ENCODE measurements around the gene DAPK1. TPM values are rescaled to one million over a fixed set of nuclear protein-coding genes. Genes with fewer than 3 reads are reported as not detected.

Gene DAPK1
- total RNA-seq, 1 donor from 2014 or later = 35.1 TPM

DNA sequence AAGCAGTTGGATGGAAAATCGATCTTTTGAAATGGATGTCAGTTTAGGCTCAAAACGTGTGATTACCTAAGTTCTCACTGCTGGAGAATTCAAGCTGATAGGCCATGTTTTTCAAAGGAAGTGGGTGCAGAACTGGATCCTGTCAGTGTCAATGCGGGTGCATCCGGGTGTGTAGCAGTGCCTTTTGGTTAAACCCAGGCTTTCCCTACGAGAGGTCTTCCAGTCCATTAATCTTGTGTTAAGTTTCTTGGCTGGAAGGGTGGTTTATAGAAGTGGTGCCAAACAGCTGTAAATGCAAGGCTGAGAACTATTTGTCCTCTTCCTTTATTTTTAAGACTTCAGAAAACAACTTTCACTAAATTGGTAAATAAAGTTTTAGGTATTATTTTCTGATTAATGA is 71.9 kb downstream of the DAPK1 start:
- Mint-ChIP-seq H3K36me3 (ENCODE audit: low read depth, unreplicated experiment) (peaks cover 2% of the 10 kb centered on the region), H3K27ac (ENCODE audit: unreplicated experiment) (no peak overlapping the region), H3K4me1 (ENCODE audit: low read depth, unreplicated experiment) (peaks cover 22% of the 10 kb centered on the region), H3K9me3 (ENCODE audit: unreplicated experiment) (peaks cover 5% of the 10 kb centered on the region), H3K27me3 (ENCODE audit: low read depth, unreplicated experiment) (no peaks in the 10 kb centered on the region), H3K4me3 (ENCODE audit: unreplicated experiment) (no peak overlapping the region)
- Histone ChIP-seq H3K4me1 (ENCODE audit: insufficient read depth, low read length) (peaks cover 20% of the 10 kb centered on the region), H3K9ac (ENCODE audit: low read length) (no peak overlapping the region), H3K4me3 (ENCODE audit: insufficient read depth, low read depth, low read length) (no peak overlapping the region), H3K36me3 (ENCODE audit: insufficient read depth, low read length) (no peaks in the 10 kb centered on the region), H3K4me2 (ENCODE audit: low read length) (no peak overlapping the region), H2AFZ (ENCODE audit: low read depth, low read length) (no peak overlapping the region), H3K27ac (ENCODE audit: low read depth, low read length) (no peak overlapping the region), H3K79me2 (ENCODE audit: insufficient read depth, low read length) (peaks cover 2% of the 10 kb centered on the region), H3K9me3 (ENCODE audit: insufficient read depth, low read depth, low read length) (no peaks in the 10 kb centered on the region), H3K27me3 (ENCODE audit: insufficient read depth, low read length) (no peaks in the 10 kb centered on the region), H4K20me1 (ENCODE audit: insufficient read depth, low read length) (no peaks in the 10 kb centered on the region)
- TF ChIP-seq EZH2 (IDR thresholded peaks at IDR 0.05; ENCODE audit: insufficient read depth, low read length) = no peak
- no peak for TF ChIP-seq CTCF (IDR thresholded peaks at IDR 0.05; ENCODE audit: insufficient read depth, low read depth, low read length)
- no peak for FAIRE-seq
- DNase-seq (ENCODE audit: low read depth) = peak; percentile 66

- peak; percentile 28 for DNase-seq (ENCODE audit: low read depth)
- peaks cover 17% of the 10 kb centered on the region for H3K4me1 Mint-ChIP-seq (ENCODE audit: low read depth, unreplicated experiment)
Observed at GRCh38 chr9:87570000-87570908, 72.6 kb downstream of the DAPK1 start.

More at GRCh38 chr9:87570000-87570908, 72.6 kb downstream of the DAPK1 start:
- TF ChIP-seq EZH2 (IDR thresholded peaks at IDR 0.05; ENCODE audit: insufficient read depth, low read length) (no peak), CTCF (IDR thresholded peaks at IDR 0.05; ENCODE audit: insufficient read depth, low read depth, low read length) (no peak)
- Histone ChIP-seq H3K4me3 (ENCODE audit: insufficient read depth, low read depth, low read length) (no peak overlapping the region), H3K9me3 (ENCODE audit: insufficient read depth, low read depth, low read length) (no peaks in the 10 kb centered on the region), H3K9ac (ENCODE audit: low read length) (no peak overlapping the region), H3K27me3 (ENCODE audit: insufficient read depth, low read length) (no peaks in the 10 kb centered on the region), H3K36me3 (ENCODE audit: insufficient read depth, low read length) (no peaks in the 10 kb centered on the region), H3K4me2 (ENCODE audit: low read length) (no peak overlapping the region), H2AFZ (ENCODE audit: low read depth, low read length) (no peak overlapping the region), H3K27ac (ENCODE audit: low read depth, low read length) (no peak overlapping the region), H4K20me1 (ENCODE audit: insufficient read depth, low read length) (no peaks in the 10 kb centered on the region), H3K4me1 (ENCODE audit: insufficient read depth, low read length) (peaks cover 20% of the 10 kb centered on the region), H3K79me2 (ENCODE audit: insufficient read depth, low read length) (peaks cover 2% of the 10 kb centered on the region)
- Mint-ChIP-seq H3K27me3 (ENCODE audit: low read depth, unreplicated experiment) (no peaks in the 10 kb centered on the region), H3K9me3 (ENCODE audit: unreplicated experiment) (peaks cover 5% of the 10 kb centered on the region), H3K4me3 (ENCODE audit: unreplicated experiment) (no peak overlapping the region), H3K36me3 (ENCODE audit: low read depth, unreplicated experiment) (no peaks in the 10 kb centered on the region), H3K27ac (ENCODE audit: unreplicated experiment) (no peak overlapping the region)
- FAIRE-seq = no peak
